Measurements from ENCODE around the gene INTS11.

INTS11 gene

GRCh38 chr1:1290238-1290731 lies 34.2 kb downstream of the INTS11 start:
- ChIA-PET POLR2A (interaction anchor here (0.8 to 2.8 kb wide), 5 partner anchors 11 to 226 kb away, joined by 3 to 12 read pairs (median 4); partner anchors contain the start of gene UBE2J2), CTCF (interaction anchor here (0.5 to 4.3 kb wide), 11 partner anchors 9 to 306 kb away, joined by 3 to 76 read pairs (median 4); no protein-coding TSS in a partner anchor)
- Histone ChIP-seq H3K36me3 (ENCODE audit: control insufficient read depth in 2 of 2, insufficient read depth in 1 of 2, low read length in 2 of 2) (peaks cover 0 to 20% of the 10 kb centered on the region in 2 experiments; a peak in 1 of 3 replicates), H3K4me1 (ENCODE audit: control insufficient read depth, insufficient read depth, low read length) (no peaks in the 10 kb centered on the region), H3K27ac (ENCODE audit: extremely low read depth, low read depth, low read length) (no peak overlapping the region), H3K9me3 (ENCODE audit: control insufficient read depth, insufficient read depth, low read depth, low read length) (no peaks in the 10 kb centered on the region), H3K4me3 (ENCODE audit: low read depth, low read length) (no peak overlapping the region)
- no peak for TF ChIP-seq ZNF391 (tag by site-specific recombination; IDR thresholded peaks at IDR 0.05; ENCODE audit: borderline replicate concordance, low read depth)
- TF ChIP-seq ZNF621 (tag by site-specific recombination; IDR thresholded peaks at IDR 0.05), result no peak
- no peak for TF ChIP-seq ZNF18 (tag by site-specific recombination; IDR thresholded peaks at IDR 0.05)
- TF ChIP-seq GLIS2 (tag by site-specific recombination; IDR thresholded peaks at IDR 0.05), result peak; percentile 58
- TF ChIP-seq ZNF211 (tag by site-specific recombination; IDR thresholded peaks at IDR 0.05; ENCODE audit: low read depth), result no peak
- TF ChIP-seq BCL6B (tag by site-specific recombination; IDR thresholded peaks at IDR 0.05), result no peak
- peak; percentile 73 for TF ChIP-seq BCL11B (tag by site-specific recombination; IDR thresholded peaks at IDR 0.05; ENCODE audit: low read depth)
- 0 out of 2 replicates have a peak, but pooled peaks have one; percentile 12 for TF ChIP-seq EGR2 (tag by site-specific recombination; IDR thresholded peaks at IDR 0.05; ENCODE audit: low read depth)
- no peak for TF ChIP-seq WT1 (tag by site-specific recombination; IDR thresholded peaks at IDR 0.05)
- TF ChIP-seq BCL11A (tag by site-specific recombination; IDR thresholded peaks at IDR 0.05; ENCODE audit: low read depth), result peak; percentile 83
- no peak for TF ChIP-seq KLF9 (tag by site-specific recombination; IDR thresholded peaks at IDR 0.05; ENCODE audit: low read depth)
- TF ChIP-seq PRDM4 (tag by site-specific recombination; IDR thresholded peaks at IDR 0.05), result no peak
- 0 out of 2 replicates have a peak, but pooled peaks have one; percentile 44 for TF ChIP-seq IKZF3 (tag by site-specific recombination; IDR thresholded peaks at IDR 0.05)
- 0 out of 2 replicates have a peak, but pooled peaks have one; percentile 22 for TF ChIP-seq ZNF10 (tag by site-specific recombination; IDR thresholded peaks at IDR 0.05)
- no peak for TF ChIP-seq GLI2 (tag by site-specific recombination; IDR thresholded peaks at IDR 0.05; ENCODE audit: borderline replicate concordance, low read depth)
- TF ChIP-seq SCRT2 (tag by site-specific recombination; IDR thresholded peaks at IDR 0.05), result no peak
- no peak for TF ChIP-seq AEBP2 (tag by site-specific recombination; IDR thresholded peaks at IDR 0.05; ENCODE audit: borderline replicate concordance)
- TF ChIP-seq ZNF645 (tag by site-specific recombination; IDR thresholded peaks at IDR 0.05), result no peak
- no peak for TF ChIP-seq KLF1 (tag by site-specific recombination; IDR thresholded peaks at IDR 0.05)
- peak; percentile 54 for TF ChIP-seq CTCF (tag by site-specific recombination; IDR thresholded peaks at IDR 0.05)
- TF ChIP-seq ZNF2 (tag by site-specific recombination; IDR thresholded peaks at IDR 0.05), result 0 out of 2 replicates have a peak, but pooled peaks have one; percentile 22
- TF ChIP-seq PATZ1 (tag by site-specific recombination; IDR thresholded peaks at IDR 0.05), result no peak
- no peak for TF ChIP-seq ZNF366 (tag by site-specific recombination; conservative IDR thresholded peaks at IDR 0.05)
- TF ChIP-seq ZNF654 (tag by site-specific recombination; IDR thresholded peaks at IDR 0.05; ENCODE audit: low read depth), result no peak; the same call in 1 of the 2 replicates
- TF ChIP-seq ZFP69B (tag by site-specific recombination; IDR thresholded peaks at IDR 0.05), result no peak

All from HEK293 (cell line).